COLO668 (cell line): ENCODE results near the gene SIRT2.
A peak's percentile ranks its signal among the peaks of the same experiment; 100 is the strongest.
"Not testable (repeated sequence)": the region's sequence is repeated elsewhere in the genome, so short reads cannot be mapped to it uniquely, and the experiment has no call there.

Experiments
- DNase-seq: peaks from one replicate; lab custom pipeline; 2025; ENCODE audit not compliant: unreplicated experiment; lab: John Stamatoyannopoulos, UW

The SIRT2 gene

GRCh38 chr19:38869160-38869835 is 30.1 kb downstream of the SIRT2 start:
- no peak for DNase-seq

- no peak for DNase-seq
Observed at GRCh38 chr19:38868551-38868950, 30.9 kb downstream of the SIRT2 start.

GRCh38 chr19:38867171-38867780 is 32.1 kb downstream of the SIRT2 start:
- DNase-seq = no peak

- DNase-seq = peak; percentile 42
Observed at GRCh38 chr19:38862321-38863059, 36.9 kb downstream of the SIRT2 start.

- no peak for DNase-seq
Observed at GRCh38 chr19:38861368-38861767, 38.0 kb downstream of the SIRT2 start.

- DNase-seq = not testable (repeated sequence)
Observed at GRCh38 chr19:38859631-38860204, 39.7 kb downstream of the SIRT2 start.

GRCh38 chr19:38856813-38857212 is 42.6 kb downstream of the SIRT2 start:
- no peak for DNase-seq

- DNase-seq = not testable (repeated sequence)
Observed at GRCh38 chr19:38855751-38856150, 43.7 kb downstream of the SIRT2 start.

- DNase-seq = not testable (repeated sequence)
Observed at GRCh38 chr19:38854961-38855360, 44.5 kb downstream of the SIRT2 start.

GRCh38 chr19:38853214-38853613 is 46.2 kb downstream of the SIRT2 start:
- DNase-seq = no peak

GRCh38 chr19:38852231-38853044 is 47.0 kb downstream of the SIRT2 start:
- peak; percentile 24 for DNase-seq

- DNase-seq = peak; percentile 95
Observed at GRCh38 chr19:38851622-38852230, 47.7 kb downstream of the SIRT2 start.

- peak; percentile 45 for DNase-seq
Observed at GRCh38 chr19:38850976-38851621, 48.3 kb downstream of the SIRT2 start.

- peak; percentile 100 for DNase-seq
Observed at GRCh38 chr19:38850436-38850975, 48.9 kb downstream of the SIRT2 start.

GRCh38 chr19:38849860-38850435 is 49.5 kb downstream of the SIRT2 start, which contains the start of gene HNRNPL:
HNRNPL (minus strand) TSS chr19:38849986; CDS start chr19:38849966, 20 bp downstream.
- DNase-seq = peak; percentile 100

- peak; percentile 98 for DNase-seq
Observed at GRCh38 chr19:38849147-38849859, 50.1 kb downstream of the SIRT2 start.

- DNase-seq = peak; percentile 13
Observed at GRCh38 chr19:38848299-38849146, 50.9 kb downstream of the SIRT2 start.

GRCh38 chr19:38846097-38846496 is 53.3 kb downstream of the SIRT2 start:
- DNase-seq = no peak
